Hepatocyte (in vitro differentiated cells): Measurements from ENCODE around the gene ATP2B3.

Experiments
- EZH2 ChIP-seq: fragments of 200-600 bp; sonication (generic); IDR thresholded peaks from 2 replicates; pipeline ENCODE4 v1.6.1; 2016; ENCODE audit warnings: antibody characterized with exemption, mild to moderate bottlenecking, borderline replicate concordance
- EZH2phosphoT487 ChIP-seq: fragments of 200-600 bp; sonication (generic); IDR thresholded peaks from one replicate; pipeline ENCODE4 v1.6.1; 2018; ENCODE audit warnings: antibody characterized with exemption, mild to moderate bottlenecking, low read depth, moderate library complexity; ENCODE audit not compliant: unreplicated experiment, severe bottlenecking
- TF ChIP-seq, protein P1 (sequence below): fragments of 200-600 bp; sonication (generic); IDR thresholded peaks from 2 replicates; pipeline ENCODE4 v1.5.1; 2016; ENCODE audit warnings: antibody characterized with exemption, mild to moderate bottlenecking; ENCODE audit not compliant: poor library complexity

- TF ChIP-seq, protein P1, sequence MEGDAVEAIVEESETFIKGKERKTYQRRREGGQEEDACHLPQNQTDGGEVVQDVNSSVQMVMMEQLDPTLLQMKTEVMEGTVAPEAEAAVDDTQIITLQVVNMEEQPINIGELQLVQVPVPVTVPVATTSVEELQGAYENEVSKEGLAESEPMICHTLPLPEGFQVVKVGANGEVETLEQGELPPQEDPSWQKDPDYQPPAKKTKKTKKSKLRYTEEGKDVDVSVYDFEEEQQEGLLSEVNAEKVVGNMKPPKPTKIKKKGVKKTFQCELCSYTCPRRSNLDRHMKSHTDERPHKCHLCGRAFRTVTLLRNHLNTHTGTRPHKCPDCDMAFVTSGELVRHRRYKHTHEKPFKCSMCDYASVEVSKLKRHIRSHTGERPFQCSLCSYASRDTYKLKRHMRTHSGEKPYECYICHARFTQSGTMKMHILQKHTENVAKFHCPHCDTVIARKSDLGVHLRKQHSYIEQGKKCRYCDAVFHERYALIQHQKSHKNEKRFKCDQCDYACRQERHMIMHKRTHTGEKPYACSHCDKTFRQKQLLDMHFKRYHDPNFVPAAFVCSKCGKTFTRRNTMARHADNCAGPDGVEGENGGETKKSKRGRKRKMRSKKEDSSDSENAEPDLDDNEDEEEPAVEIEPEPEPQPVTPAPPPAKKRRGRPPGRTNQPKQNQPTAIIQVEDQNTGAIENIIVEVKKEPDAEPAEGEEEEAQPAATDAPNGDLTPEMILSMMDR = no peak
- no peak for TF ChIP-seq EZH2
- TF ChIP-seq EZH2phosphoT487 = no peak
Measured at GRCh38 chrX:153608806-153609205, 91.4 kb downstream of the ATP2B3 start.
